ENCODE results near the gene ST8SIA5.

GRCh38 chr18:46650681-46651080 lies 106.2 kb downstream of the ST8SIA5 start:
- TF ChIP-seq JUND (IDR thresholded peaks at IDR 0.05) = no peak
- TF ChIP-seq CHD2 (IDR thresholded peaks at IDR 0.05; ENCODE audit: low read length, partially characterized antibody) = no peak
- TF ChIP-seq CTCF (IDR thresholded peaks at IDR 0.05) = no peak
- TF ChIP-seq MEF2A (IDR thresholded peaks at IDR 0.05; ENCODE audit: borderline replicate concordance, low read depth) = no peak

Measured in SK-N-SH (cell line).